Embryonic facial prominence (tissue), 1 donor: Measurements from ENCODE around the gene DES.

Experiments used
- DNase-seq: peaks from one replicate; pipeline ENCODE4 v3.0.0-alpha.2; 2016; ENCODE audit errors: extremely low spot score

Gene DES

DNA sequence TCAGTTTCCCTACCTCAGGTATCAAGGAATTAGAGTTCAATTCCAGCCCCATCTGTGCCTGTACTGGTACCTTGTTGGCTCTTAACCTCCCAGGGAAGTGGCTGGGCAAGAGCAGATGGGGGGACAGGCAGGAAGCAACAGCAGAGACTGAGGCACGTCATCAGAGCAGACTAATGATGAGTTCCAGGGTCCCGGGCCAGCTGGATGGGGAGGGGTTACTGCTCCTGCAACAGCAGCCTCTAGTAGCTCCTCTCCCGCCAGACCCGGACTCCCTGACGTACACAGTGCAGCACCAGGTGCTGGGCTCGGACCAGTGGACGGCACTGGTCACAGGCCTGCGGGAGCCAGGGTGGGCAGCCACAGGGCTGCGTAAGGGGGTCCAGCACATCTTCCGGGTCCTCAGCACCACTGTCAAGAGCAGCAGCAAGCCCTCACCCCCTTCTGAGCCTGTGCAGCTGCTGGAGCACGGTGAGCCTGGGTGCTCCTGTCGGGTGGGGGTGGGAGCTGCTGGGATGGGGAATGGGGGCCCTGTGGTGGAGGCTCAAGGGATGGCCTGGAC, 54.5 kb downstream of the DES start:
- no peak for DNase-seq

DNA sequence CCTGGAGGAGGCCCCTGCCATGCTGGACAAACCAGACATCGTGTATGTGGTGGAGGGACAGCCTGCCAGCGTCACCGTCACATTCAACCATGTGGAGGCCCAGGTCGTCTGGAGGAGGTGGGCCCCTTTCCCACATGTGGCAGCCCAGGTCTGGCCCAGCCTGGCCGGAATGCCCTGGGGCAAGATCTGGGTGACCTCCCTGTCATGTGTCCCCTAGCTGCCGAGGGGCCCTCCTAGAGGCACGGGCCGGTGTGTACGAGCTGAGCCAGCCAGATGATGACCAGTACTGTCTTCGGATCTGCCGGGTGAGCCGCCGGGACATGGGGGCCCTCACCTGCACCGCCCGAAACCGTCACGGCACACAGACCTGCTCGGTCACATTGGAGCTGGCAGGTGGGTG, 55.3 kb downstream of the DES start:
- DNase-seq = no peak

DNA sequence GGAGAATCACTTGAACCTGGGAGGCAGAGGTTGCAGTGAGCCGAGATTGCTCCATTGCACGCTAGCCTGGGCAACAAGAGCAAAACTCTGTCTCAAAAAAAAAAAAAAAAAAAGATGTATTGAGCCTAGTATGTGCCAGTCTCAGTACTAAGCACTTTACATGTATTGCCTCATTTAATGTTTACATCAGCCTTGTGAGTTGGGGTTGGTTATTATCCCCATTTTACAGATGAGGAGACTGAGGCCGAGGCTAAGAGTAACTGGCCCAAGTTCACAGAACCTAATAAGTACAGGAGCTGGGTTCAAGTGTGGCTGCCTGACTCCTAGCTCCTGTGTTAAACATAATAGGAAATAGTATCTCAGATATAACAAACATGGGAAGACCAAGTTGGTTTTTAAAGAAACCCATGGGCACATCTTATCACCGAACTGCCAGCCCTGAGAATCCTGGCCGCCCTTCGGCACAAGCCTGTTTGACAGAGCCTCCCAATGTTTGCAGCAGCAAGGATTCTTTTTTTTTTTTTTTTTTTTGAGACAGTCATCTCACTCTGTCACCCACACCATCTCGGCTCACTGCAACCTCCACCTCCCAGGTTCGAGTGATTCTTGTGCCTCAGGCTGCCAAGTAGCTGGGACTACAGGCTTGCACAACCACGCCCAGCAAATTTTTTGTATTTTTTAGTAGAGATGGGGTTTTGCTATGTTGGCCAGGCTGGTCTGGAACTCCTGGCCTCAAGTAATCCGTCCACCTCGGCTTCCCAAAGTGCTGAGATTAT, 56.3 kb downstream of the DES start:
- DNase-seq = no peak

DNA sequence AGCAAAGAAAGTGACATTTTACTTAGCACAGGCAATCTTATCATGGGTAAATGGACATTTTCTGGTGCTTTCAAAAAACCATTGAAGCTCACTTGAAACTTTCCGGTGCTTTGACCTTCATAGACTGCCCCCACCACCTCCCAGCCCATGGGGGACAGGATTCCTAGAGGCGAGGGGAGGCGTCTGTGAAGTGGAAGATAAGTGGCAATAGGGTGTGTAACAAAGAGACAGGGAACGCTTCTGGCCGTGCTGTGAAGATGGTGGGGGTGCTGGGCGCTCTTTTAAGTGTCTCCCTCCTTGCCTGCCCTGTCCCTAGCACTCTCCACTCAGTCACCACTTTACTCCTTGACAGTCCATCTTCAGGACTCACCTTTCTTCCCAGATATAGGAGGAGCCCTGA, 57.1 kb downstream of the DES start:
- no peak for DNase-seq

DNA sequence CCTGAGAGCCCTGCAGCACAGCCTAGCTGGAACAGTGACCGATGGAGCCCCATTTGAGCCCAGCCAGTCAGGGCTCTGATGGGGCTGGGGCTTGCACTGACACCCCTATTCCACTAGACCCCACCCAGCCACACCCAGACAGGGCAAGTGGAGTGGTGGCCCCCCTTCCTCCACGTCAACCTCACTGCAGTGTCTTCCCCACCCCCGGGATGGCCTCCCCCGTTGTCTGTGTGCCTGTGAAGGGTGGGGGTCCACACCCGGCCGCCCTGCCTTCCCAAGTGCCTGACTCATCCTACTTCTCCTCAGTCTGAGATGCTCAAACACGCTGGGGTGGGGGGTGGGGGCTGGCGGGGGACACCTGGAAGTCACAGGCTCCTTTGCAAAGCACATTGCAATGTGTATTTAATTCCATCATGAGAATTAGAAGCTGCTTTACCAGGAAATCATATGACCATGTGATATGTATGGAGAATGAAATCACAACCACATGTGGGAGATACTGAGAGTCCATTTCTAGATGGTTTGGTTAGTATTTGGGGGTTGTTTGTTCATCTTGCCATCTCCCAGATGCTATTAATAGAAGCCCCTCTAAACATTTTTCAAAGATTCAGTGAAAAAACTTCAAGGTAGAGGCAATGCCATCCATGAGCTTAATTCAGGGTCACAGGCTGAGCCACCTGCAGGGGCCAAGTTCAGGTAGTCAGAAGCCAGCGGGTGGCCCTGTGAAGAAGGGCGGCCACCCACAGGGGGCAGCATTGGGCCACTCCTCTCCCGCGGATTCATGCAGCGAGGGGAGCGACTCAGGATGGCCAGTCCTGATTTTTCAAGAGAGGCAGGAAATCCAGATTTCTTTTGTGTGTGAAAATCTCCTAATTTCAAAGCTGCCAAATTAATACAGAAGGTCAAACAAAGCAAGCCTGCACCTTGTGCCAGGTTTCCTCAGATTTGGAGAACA, 57.8 kb downstream of the DES start:
- peak; percentile 36 for DNase-seq
